ENCODE results near the gene C3orf49. TPM values are rescaled to one million over a fixed set of nuclear protein-coding genes. Genes with fewer than 3 reads are reported as not detected.

C3orf49 gene
- total and polyA plus RNA-seq, 2 of the 13 experiments (the other 11 are each of a cell fraction or from before 2014, with no cell fraction given): not detected

DNA sequence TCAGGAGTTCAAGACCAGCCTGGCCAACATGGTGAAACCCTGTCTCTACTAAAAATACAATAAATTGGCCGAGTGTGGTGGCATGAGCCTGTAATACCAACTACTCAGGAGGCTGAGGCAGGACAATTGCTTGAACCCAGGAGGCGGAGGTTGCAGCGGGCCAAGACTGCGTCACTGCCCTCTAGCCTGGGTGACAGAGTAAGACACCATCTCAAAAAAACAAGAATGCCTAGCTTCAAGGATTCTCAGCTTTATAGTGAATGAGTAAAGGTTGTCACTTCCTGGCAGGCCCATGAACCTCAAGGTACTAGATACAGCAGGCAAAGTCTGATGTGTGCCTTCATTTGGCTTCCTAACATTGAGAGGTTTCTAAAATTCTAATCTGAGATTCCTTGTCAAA, 30.1 kb downstream of the C3orf49 start:
- Histone ChIP-seq H4K20me1 (ENCODE audit: insufficient read depth, low read length) (no peaks in the 10 kb centered on the region), H3K36me3 (replicated peaks in 1 of 2; ENCODE audit: control insufficient read depth in 1 of 2, insufficient read depth in 2 of 2, low read length in 2 of 2) (no peaks in the 10 kb centered on the region; a peak in 1 of 5 replicates), H3K4me3 (replicated peaks in 1 of 3; ENCODE audit: insufficient read depth in 1 of 3, low read depth in 2 of 3, low read length in 3 of 3) (no peak overlapping the region), H3K4me2 (ENCODE audit: low read depth, low read length) (no peak overlapping the region), H3K27me3 (ENCODE audit: control insufficient read depth in 1 of 2, insufficient read depth in 2 of 2, low read length in 2 of 2) (no peaks in the 10 kb centered on the region), H2AFZ (ENCODE audit: low read length) (no peak overlapping the region), H3K4me1 (ENCODE audit: insufficient read depth, low read length) (no peaks in the 10 kb centered on the region), H3K79me2 (ENCODE audit: insufficient read depth, low read length) (peaks cover 2% of the 10 kb centered on the region), H3K9me3 (ENCODE audit: low read length) (no peaks in the 10 kb centered on the region), H3K9ac (ENCODE audit: insufficient read depth, low read depth, low read length) (no peak overlapping the region), H3K27ac (ENCODE audit: extremely low read length, insufficient read depth, low read length) (no peak overlapping the region)
- DNase-seq (ENCODE audit: low spot score): no peak
- no TSS peak for BruUV-seq (replicated peaks)
- ChIA-PET POLR2A (no interaction called here), CTCF (ENCODE audit: low intra/inter-chr PET ratio, low total read pairs) (no interaction called here)
- in situ Hi-C loops (cut with HindIII; ENCODE audit: extremely low pct_ligation_motif_present, low pct_unique_long_range_greater_than_20kb): no loop called here
- ATAC-seq: no peak
- 96% methylated on average over 4 of the region's 4 CpGs for WGBS (ENCODE audit: low lambda C conversion rate)
- intact Hi-C loops (cut with micrococcal nuclease; ENCODE audit: unreplicated experiment): no loop called here
- no peak for FAIRE-seq
- TF ChIP-seq KLF9 (CRISPR knock-in tag; IDR thresholded peaks at IDR 0.05; ENCODE audit: low read depth) (no peak), HIVEP1 (CRISPR knock-in tag; IDR thresholded peaks at IDR 0.05) (no peak), ZNF33B (CRISPR knock-in tag; IDR thresholded peaks at IDR 0.05) (no peak), ZNF605 (CRISPR knock-in tag; IDR thresholded peaks at IDR 0.05) (no peak), EZH2 (conservative IDR thresholded peaks at IDR 0.05; ENCODE audit: low read depth, low read length) (no peak), ZNF713 (CRISPR knock-in tag; IDR thresholded peaks at IDR 0.05) (no peak), ZSCAN29 (CRISPR knock-in tag; conservative IDR thresholded peaks at IDR 0.05) (no peak), POLR2G (IDR thresholded peaks at IDR 0.05; ENCODE audit: low read depth, low read length) (no peak), NFIC (IDR thresholded peaks at IDR 0.05; ENCODE audit: low read length) (no peak), CCAR2 (optimal IDR thresholded peaks at IDR 0.05; ENCODE audit: low read depth, low read length) (no peak), FOXO1 (CRISPR knock-in tag; IDR thresholded peaks at IDR 0.05) (no peak), ZNF572 (CRISPR knock-in tag; IDR thresholded peaks at IDR 0.05) (no peak), KLF13 (CRISPR knock-in tag; IDR thresholded peaks at IDR 0.05) (no peak)
- TF ChIP-seq, protein P1, sequence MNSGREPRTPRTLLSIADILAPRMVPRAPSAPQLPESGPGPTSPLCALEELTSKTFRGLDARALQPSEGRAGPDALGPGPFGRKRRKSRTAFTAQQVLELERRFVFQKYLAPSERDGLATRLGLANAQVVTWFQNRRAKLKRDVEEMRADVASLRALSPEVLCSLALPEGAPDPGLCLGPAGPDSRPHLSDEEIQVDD (CRISPR knock-in tag; IDR thresholded peaks at IDR 0.05; ENCODE audit: borderline replicate concordance): no peak
- TF ChIP-seq, protein P2, sequence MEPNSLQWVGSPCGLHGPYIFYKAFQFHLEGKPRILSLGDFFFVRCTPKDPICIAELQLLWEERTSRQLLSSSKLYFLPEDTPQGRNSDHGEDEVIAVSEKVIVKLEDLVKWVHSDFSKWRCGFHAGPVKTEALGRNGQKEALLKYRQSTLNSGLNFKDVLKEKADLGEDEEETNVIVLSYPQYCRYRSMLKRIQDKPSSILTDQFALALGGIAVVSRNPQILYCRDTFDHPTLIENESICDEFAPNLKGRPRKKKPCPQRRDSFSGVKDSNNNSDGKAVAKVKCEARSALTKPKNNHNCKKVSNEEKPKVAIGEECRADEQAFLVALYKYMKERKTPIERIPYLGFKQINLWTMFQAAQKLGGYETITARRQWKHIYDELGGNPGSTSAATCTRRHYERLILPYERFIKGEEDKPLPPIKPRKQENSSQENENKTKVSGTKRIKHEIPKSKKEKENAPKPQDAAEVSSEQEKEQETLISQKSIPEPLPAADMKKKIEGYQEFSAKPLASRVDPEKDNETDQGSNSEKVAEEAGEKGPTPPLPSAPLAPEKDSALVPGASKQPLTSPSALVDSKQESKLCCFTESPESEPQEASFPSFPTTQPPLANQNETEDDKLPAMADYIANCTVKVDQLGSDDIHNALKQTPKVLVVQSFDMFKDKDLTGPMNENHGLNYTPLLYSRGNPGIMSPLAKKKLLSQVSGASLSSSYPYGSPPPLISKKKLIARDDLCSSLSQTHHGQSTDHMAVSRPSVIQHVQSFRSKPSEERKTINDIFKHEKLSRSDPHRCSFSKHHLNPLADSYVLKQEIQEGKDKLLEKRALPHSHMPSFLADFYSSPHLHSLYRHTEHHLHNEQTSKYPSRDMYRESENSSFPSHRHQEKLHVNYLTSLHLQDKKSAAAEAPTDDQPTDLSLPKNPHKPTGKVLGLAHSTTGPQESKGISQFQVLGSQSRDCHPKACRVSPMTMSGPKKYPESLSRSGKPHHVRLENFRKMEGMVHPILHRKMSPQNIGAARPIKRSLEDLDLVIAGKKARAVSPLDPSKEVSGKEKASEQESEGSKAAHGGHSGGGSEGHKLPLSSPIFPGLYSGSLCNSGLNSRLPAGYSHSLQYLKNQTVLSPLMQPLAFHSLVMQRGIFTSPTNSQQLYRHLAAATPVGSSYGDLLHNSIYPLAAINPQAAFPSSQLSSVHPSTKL (CRISPR knock-in tag; IDR thresholded peaks at IDR 0.05): no peak
- TF ChIP-seq, protein P3, sequence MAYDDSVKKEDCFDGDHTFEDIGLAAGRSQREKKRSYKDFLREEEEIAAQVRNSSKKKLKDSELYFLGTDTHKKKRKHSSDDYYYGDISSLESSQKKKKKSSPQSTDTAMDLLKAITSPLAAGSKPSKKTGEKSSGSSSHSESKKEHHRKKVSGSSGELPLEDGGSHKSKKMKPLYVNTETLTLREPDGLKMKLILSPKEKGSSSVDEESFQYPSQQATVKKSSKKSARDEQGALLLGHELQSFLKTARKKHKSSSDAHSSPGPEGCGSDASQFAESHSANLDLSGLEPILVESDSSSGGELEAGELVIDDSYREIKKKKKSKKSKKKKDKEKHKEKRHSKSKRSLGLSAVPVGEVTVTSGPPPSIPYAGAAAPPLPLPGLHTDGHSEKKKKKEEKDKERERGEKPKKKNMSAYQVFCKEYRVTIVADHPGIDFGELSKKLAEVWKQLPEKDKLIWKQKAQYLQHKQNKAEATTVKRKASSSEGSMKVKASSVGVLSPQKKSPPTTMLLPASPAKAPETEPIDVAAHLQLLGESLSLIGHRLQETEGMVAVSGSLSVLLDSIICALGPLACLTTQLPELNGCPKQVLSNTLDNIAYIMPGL (CRISPR knock-in tag; IDR thresholded peaks at IDR 0.05; ENCODE audit: borderline replicate concordance in 1 of 2, low read depth in 1 of 2): no peak
- TF ChIP-seq, protein P4, sequence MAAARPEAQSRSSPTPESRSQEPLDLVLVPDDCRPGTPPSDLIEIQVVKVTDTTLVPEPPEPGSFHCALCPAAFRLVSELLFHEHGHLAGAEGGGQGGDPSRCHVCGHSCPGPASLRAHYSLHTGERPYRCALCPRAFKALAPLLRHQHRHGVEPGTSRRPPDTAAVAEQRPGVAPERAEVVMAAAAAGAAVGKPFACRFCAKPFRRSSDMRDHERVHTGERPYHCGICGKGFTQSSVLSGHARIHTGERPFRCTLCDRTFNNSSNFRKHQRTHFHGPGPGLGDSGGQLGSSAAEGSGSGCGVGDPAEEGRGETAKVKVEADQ (CRISPR knock-in tag; IDR thresholded peaks at IDR 0.05; ENCODE audit: borderline replicate concordance): no peak
- TF ChIP-seq, protein P5, sequence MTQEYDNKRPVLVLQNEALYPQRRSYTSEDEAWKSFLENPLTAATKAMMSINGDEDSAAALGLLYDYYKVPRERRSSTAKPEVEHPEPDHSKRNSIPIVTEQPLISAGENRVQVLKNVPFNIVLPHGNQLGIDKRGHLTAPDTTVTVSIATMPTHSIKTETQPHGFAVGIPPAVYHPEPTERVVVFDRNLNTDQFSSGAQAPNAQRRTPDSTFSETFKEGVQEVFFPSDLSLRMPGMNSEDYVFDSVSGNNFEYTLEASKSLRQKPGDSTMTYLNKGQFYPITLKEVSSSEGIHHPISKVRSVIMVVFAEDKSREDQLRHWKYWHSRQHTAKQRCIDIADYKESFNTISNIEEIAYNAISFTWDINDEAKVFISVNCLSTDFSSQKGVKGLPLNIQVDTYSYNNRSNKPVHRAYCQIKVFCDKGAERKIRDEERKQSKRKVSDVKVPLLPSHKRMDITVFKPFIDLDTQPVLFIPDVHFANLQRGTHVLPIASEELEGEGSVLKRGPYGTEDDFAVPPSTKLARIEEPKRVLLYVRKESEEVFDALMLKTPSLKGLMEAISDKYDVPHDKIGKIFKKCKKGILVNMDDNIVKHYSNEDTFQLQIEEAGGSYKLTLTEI (CRISPR knock-in tag; conservative IDR thresholded peaks at IDR 0.05): no peak

All from HepG2 (cell line).